ENCODE results near the gene C10orf67.
"Not testable (repeated sequence)": the region's sequence is repeated elsewhere in the genome, so short reads cannot be mapped to it uniquely, and the experiment has no call there.

DNA sequence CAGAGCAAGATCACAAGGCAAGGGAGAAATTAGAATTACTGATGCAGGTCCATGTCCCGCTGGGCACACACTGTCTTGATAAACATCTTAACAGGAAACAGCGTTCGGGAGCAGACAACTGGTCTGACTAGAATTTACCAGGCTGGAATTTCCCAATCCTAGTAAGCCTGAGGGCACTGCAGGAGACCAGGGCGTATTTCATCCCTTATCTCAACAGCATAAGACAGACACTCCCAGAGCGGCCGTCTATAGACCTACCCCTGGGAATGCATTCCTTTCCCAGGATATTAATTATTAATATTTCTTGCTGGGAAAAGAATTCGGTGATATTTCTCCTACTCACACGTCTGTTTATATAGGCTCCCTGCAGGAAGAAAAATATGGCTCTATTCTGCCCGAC lies 70.4 kb downstream of the C10orf67 start:
- not testable (repeated sequence) for TF ChIP-seq EZH2phosphoT487 (IDR thresholded peaks at IDR 0.05; ENCODE audit: borderline replicate concordance, low read length)
- TF ChIP-seq, protein P1, sequence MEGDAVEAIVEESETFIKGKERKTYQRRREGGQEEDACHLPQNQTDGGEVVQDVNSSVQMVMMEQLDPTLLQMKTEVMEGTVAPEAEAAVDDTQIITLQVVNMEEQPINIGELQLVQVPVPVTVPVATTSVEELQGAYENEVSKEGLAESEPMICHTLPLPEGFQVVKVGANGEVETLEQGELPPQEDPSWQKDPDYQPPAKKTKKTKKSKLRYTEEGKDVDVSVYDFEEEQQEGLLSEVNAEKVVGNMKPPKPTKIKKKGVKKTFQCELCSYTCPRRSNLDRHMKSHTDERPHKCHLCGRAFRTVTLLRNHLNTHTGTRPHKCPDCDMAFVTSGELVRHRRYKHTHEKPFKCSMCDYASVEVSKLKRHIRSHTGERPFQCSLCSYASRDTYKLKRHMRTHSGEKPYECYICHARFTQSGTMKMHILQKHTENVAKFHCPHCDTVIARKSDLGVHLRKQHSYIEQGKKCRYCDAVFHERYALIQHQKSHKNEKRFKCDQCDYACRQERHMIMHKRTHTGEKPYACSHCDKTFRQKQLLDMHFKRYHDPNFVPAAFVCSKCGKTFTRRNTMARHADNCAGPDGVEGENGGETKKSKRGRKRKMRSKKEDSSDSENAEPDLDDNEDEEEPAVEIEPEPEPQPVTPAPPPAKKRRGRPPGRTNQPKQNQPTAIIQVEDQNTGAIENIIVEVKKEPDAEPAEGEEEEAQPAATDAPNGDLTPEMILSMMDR (IDR thresholded peaks at IDR 0.05; ENCODE audit: low read depth, low read length, poor library complexity, severe bottlenecking), result not testable (repeated sequence)
